HepG2 (cell line): Measurements from ENCODE around the gene GPX7.

Experiments
- ESRRA ChIP-seq: sonication (generic); formaldehyde crosslinking; IDR thresholded peaks from 2 replicates; pipeline ENCODE4 v1.5.1; 2020; ENCODE audit warnings: mild to moderate bottlenecking, low read depth, missing genetic modification reagents
- EZH2 ChIP-seq: conservative IDR thresholded peaks from 2 replicates; pipeline ENCODE4 v1.6.1; 2012; ENCODE audit warnings: mild to moderate bottlenecking, low read depth, low read length, moderate library complexity
- JUNB ChIP-seq: sonication (generic); formaldehyde crosslinking; IDR thresholded peaks from 2 replicates; pipeline ENCODE4 v1.8.0; 2022; ENCODE audit warnings: missing genetic modification reagents, mild to moderate bottlenecking, borderline replicate concordance
- KLF15 ChIP-seq: sonication (generic); formaldehyde crosslinking; IDR thresholded peaks from 2 replicates; pipeline ENCODE4 v1.8.1; 2023; ENCODE audit warnings: borderline replicate concordance, mild to moderate bottlenecking, inconsistent platforms, missing genetic modification reagents, mixed read lengths
- MAFK ChIP-seq, 2 experiments: IDR thresholded peaks in 1 of 2; conservative IDR thresholded peaks in 1 of 2; 2 replicates each; pipeline ENCODE4 v1.6.1; 2011; ENCODE audit warnings: improper control_type of control experiment in 2 of 2, low read length in 2 of 2
- MAZ ChIP-seq, 2 experiments: sonication (generic) in 1 of 2; formaldehyde crosslinking in 1 of 2; IDR thresholded peaks; 2 replicates each; pipeline versions ENCODE4 v1.5.0 to v1.6.1; 2012 to 2020; ENCODE audit warnings: low read depth in 2 of 2, mild to moderate bottlenecking in 2 of 2, borderline replicate concordance in 1 of 2, improper control_type of control experiment in 1 of 2, low read length in 1 of 2, missing genetic modification reagents in 1 of 2, moderate library complexity in 1 of 2
- SP2 ChIP-seq: sonication (generic); formaldehyde crosslinking; IDR thresholded peaks from 2 replicates; pipeline ENCODE4 v1.5.1; 2020; ENCODE audit warnings: mild to moderate bottlenecking, missing genetic modification reagents
- TARDBP ChIP-seq: sonication (generic); formaldehyde crosslinking; IDR thresholded peaks from 2 replicates; pipeline ENCODE4 v1.8.0; 2022; ENCODE audit warnings: mild to moderate bottlenecking, missing genetic modification reagents
- ZNF136 ChIP-seq: sonication (generic); formaldehyde crosslinking; IDR thresholded peaks from 2 replicates; pipeline ENCODE4 v1.8.1; 2022; ENCODE audit warnings: low read depth, mild to moderate bottlenecking, moderate library complexity, missing genetic modification reagents
- ZNF510 ChIP-seq: sonication (generic); formaldehyde crosslinking; IDR thresholded peaks from 2 replicates; pipeline ENCODE4 v1.4.0; 2020; ENCODE audit warnings: low read depth, mild to moderate bottlenecking, missing genetic modification reagents
- TF ChIP-seq, protein P1 (sequence below): sonication (generic); formaldehyde crosslinking; IDR thresholded peaks from 2 replicates; pipeline ENCODE4 v1.5.0; 2020; ENCODE audit warnings: mild to moderate bottlenecking, missing genetic modification reagents, moderate library complexity

- no peak for TF ChIP-seq SP2 (CRISPR knock-in tag)
- no peak for TF ChIP-seq EZH2
- no peak for TF ChIP-seq TARDBP (CRISPR knock-in tag)
- no peak for TF ChIP-seq MAZ (IDR thresholded peaks at IDR 0.05; ENCODE audit: borderline replicate concordance, low read depth, low read length)
- TF ChIP-seq MAZ (CRISPR knock-in tag; IDR thresholded peaks at IDR 0.05; ENCODE audit: low read depth), result no peak
- no peak for TF ChIP-seq ESRRA (CRISPR knock-in tag)
- no peak for TF ChIP-seq JUNB (CRISPR knock-in tag)
- TF ChIP-seq KLF15 (CRISPR knock-in tag), result no peak
- no peak for TF ChIP-seq ZNF136 (CRISPR knock-in tag)
- TF ChIP-seq, protein P1, sequence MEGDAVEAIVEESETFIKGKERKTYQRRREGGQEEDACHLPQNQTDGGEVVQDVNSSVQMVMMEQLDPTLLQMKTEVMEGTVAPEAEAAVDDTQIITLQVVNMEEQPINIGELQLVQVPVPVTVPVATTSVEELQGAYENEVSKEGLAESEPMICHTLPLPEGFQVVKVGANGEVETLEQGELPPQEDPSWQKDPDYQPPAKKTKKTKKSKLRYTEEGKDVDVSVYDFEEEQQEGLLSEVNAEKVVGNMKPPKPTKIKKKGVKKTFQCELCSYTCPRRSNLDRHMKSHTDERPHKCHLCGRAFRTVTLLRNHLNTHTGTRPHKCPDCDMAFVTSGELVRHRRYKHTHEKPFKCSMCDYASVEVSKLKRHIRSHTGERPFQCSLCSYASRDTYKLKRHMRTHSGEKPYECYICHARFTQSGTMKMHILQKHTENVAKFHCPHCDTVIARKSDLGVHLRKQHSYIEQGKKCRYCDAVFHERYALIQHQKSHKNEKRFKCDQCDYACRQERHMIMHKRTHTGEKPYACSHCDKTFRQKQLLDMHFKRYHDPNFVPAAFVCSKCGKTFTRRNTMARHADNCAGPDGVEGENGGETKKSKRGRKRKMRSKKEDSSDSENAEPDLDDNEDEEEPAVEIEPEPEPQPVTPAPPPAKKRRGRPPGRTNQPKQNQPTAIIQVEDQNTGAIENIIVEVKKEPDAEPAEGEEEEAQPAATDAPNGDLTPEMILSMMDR, result no peak
- no peak for TF ChIP-seq ZNF510 (CRISPR knock-in tag)
- TF ChIP-seq MAFK (conservative IDR thresholded peaks at IDR 0.05 in 1 of 2, IDR thresholded peaks at IDR 0.05 in 1 of 2; ENCODE audit: low read length in 2 of 2), result no peak
These were observed 1.5 kb upstream of the GPX7 start for GRCh38 chr1:52600533-52601179.
